Vagina (tissue), 2 donors: ENCODE measurements around the gene ADCY9. TPM values are rescaled to one million over a fixed set of nuclear protein-coding genes. Genes with fewer than 3 reads are reported as not detected.

ENCODE experiments used
- DNase-seq, 2 donors: peaks; one replicate each; pipeline ENCODE4 v3.0.0-alpha.2; 2017; ENCODE audit errors: extremely low spot score in 2 of 2
- H3K27ac ChIP-seq: fragments of 200-600 bp; sonication (generic); one replicate; pipeline ENCODE4 v1.5.1; 2019
- H3K27me3 ChIP-seq: fragments of 200-600 bp; sonication (generic); one replicate; pipeline ENCODE4 v1.5.1; 2019
- H3K36me3 ChIP-seq, 2 donors: fragments of 200-600 bp; sonication (generic); one replicate each; pipeline ENCODE4 v1.5.1; 2017 to 2019
- H3K4me1 ChIP-seq: fragments of 200-600 bp; sonication (generic); one replicate; pipeline ENCODE4 v1.5.1; 2019
- H3K4me3 ChIP-seq, 2 donors: fragments of 200-600 bp; sonication (generic); 1 replicate in 1 of 2; 2 replicates in 1 of 2; pipeline ENCODE4 v1.5.1; 2016 to 2019
- H3K9me3 ChIP-seq: fragments of 200-600 bp; sonication (generic); one replicate; pipeline ENCODE4 v1.5.1; 2019
- POLR2A ChIP-seq, 2 donors: fragments of 450-650 bp; IDR thresholded peaks; one replicate each; pipeline ENCODE4 v1.6.1; 2017; ENCODE audit warnings: antibody characterized with exemption in 2 of 2, mild to moderate bottlenecking in 2 of 2, moderate library complexity in 2 of 2
- POLR2AphosphoS5 ChIP-seq, 2 donors: sonication (generic); formaldehyde crosslinking; IDR thresholded peaks; one replicate each; pipeline ENCODE4 v1.9.0; 2017; ENCODE audit warnings: antibody characterized with exemption in 2 of 2, mild to moderate bottlenecking in 2 of 2, low read depth in 1 of 2; ENCODE audit not compliant: insufficient read depth in 1 of 2
- intact Hi-C: fragments of 100-400 bp; cut with DNase I; formaldehyde crosslinking; loops from one replicate; pipeline ENCODE4 v1.15.1; 2023
- total RNA-seq: library from RNA; depleted of rRNA; stranded (reverse); fragments of >200 nt; gene quantifications from one replicate; pipeline ENCODE4 v1.2.3, GENCODE V29; 2016
- TF ChIP-seq, protein P1 (sequence below), 3 experiments: fragments of 450-650 bp in 2 of 3; fragments of 200-600 bp in 1 of 3; sonication (generic) in 1 of 3; IDR thresholded peaks; one replicate each; pipeline ENCODE4 v1.5.1; 2017 to 2019; ENCODE audit warnings: antibody characterized with exemption in 3 of 3, mild to moderate bottlenecking in 2 of 3, moderate library complexity in 2 of 3

ADCY9 gene
- total RNA-seq, 1 donor from 2014 or later, result 16.9 TPM

DNA sequence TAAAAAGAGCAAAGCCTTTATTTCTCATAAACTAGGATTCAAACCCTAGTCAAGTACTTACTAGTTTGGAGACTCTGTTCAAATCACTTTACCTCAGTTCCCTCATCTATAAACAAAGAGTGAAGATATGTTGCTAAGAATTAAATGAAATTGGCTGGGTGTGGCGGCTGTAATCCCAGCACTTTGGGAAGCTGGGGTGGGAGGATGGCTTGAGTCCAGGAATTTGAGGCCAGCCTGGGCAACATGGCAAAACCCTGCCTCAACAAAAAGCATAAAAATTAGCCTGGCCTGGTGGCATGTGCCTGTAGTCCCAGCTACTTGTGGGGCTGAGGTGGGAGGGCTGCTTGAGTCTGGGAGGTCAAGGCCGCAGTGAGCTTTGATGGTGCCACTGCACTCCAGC lies 121.2 kb downstream of the ADCY9 start:
- intact Hi-C loops, result no loop called here
- no peak for TF ChIP-seq POLR2AphosphoS5 (IDR thresholded peaks at IDR 0.05; ENCODE audit: insufficient read depth in 1 of 2, low read depth in 1 of 2)
- no peak for TF ChIP-seq POLR2A (IDR thresholded peaks at IDR 0.05)
- TF ChIP-seq, protein P1, sequence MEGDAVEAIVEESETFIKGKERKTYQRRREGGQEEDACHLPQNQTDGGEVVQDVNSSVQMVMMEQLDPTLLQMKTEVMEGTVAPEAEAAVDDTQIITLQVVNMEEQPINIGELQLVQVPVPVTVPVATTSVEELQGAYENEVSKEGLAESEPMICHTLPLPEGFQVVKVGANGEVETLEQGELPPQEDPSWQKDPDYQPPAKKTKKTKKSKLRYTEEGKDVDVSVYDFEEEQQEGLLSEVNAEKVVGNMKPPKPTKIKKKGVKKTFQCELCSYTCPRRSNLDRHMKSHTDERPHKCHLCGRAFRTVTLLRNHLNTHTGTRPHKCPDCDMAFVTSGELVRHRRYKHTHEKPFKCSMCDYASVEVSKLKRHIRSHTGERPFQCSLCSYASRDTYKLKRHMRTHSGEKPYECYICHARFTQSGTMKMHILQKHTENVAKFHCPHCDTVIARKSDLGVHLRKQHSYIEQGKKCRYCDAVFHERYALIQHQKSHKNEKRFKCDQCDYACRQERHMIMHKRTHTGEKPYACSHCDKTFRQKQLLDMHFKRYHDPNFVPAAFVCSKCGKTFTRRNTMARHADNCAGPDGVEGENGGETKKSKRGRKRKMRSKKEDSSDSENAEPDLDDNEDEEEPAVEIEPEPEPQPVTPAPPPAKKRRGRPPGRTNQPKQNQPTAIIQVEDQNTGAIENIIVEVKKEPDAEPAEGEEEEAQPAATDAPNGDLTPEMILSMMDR (IDR thresholded peaks at IDR 0.05), result no peak
- Histone ChIP-seq H3K4me1 (peaks cover 7% of the 10 kb centered on the region), H3K27me3 (no peaks in the 10 kb centered on the region), H3K36me3 (peaks cover 0 to 6% of the 10 kb centered on the region in 2 donors), H3K27ac (no peak overlapping the region), H3K4me3 (no peak overlapping the region), H3K9me3 (no peaks in the 10 kb centered on the region)
- DNase-seq, result no peak

DNA sequence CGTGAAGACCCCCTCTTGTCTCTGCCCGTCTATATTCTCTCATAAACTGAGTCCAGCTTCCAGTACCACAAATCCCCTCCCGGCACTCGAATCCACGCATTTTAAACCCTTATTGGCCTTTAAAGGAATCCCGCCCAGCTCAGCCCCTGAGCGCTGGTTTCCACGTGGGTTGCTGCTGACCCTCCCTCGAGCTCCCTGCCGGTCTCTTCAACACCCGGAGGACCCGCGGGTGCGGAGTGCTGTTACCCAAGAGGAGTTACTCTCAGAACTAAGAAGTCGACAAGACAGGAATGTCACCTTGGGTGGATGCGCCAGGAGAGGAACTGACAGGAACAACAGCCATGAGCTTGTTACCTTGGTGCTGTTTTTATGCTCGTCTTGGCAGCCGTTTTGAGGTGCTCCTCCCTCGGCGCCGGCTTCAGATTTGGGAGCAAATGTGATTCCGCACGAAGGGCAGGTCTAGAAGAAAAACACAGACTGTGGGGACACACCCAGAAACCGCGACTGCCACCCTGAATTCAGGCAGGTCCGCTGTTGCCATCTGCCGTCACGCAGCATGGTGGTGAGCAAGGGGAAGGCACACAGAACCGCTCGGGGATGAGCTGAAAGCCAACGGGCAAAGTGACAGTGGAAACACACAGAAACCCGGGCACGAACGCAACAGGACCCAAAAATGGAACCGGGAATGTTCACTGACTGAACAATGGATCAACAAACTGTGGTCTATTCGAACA lies 123.0 kb downstream of the ADCY9 start:
- Histone ChIP-seq H3K36me3 (peaks cover 0 to 6% of the 10 kb centered on the region in 2 donors), H3K9me3 (no peaks in the 10 kb centered on the region), H3K27me3 (no peaks in the 10 kb centered on the region), H3K27ac (no peak overlapping the region), H3K4me3 (no peak overlapping the region), H3K4me1 (no peaks in the 10 kb centered on the region)
- no peak for DNase-seq
- intact Hi-C loops, result no loop called here
- TF ChIP-seq POLR2A (IDR thresholded peaks at IDR 0.05), result no peak
- TF ChIP-seq POLR2AphosphoS5 (IDR thresholded peaks at IDR 0.05; ENCODE audit: insufficient read depth in 1 of 2, low read depth in 1 of 2), result no peak

DNA sequence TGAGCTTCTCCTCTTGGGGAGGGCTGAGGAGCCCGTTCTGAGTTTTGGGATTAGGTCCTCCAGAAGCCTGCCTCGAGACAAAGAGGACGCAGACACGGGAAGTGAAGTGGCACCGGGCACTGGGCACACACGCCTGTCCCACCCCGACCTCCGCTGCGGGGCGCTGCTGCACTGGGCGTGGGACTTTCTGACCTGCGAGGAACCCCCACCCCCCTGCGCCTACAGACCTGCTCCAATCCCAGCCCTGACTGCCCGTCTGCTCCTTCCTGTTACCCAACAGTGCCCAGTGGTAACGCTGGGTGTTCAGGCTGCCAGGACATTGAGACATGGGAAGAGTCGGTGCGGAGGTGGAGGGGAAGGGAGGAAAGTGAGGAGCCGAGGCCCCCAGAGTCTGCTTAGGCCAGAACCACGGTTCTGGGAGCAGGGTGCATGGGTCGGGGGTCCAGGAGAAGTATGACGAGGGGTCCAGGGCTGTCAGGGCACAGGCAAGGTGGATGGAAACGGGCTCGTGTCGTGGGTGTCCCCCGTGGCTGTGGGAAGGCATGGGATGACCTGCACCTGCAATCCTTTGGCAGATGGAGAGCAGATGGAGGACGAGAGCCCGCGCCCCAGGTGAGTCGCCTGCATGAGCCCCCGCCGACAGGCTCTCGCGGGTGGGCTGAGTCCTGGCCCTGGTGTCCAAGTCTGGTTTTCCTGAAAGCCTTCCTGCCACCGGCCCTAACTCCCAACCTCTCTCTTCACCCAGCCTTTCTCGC lies 123.8 kb downstream of the ADCY9 start:
- Histone ChIP-seq H3K27me3 (no peaks in the 10 kb centered on the region), H3K27ac (no peak overlapping the region), H3K9me3 (no peaks in the 10 kb centered on the region), H3K4me3 (no peak overlapping the region), H3K4me1 (no peaks in the 10 kb centered on the region), H3K36me3 (peaks cover 0 to 6% of the 10 kb centered on the region in 2 donors)
- TF ChIP-seq, protein P1 (IDR thresholded peaks at IDR 0.05), result no peak
- TF ChIP-seq POLR2AphosphoS5 (IDR thresholded peaks at IDR 0.05; ENCODE audit: insufficient read depth in 1 of 2, low read depth in 1 of 2), result no peak
- TF ChIP-seq POLR2A (IDR thresholded peaks at IDR 0.05), result no peak
- no peak for DNase-seq
- intact Hi-C loops, result no loop called here

DNA sequence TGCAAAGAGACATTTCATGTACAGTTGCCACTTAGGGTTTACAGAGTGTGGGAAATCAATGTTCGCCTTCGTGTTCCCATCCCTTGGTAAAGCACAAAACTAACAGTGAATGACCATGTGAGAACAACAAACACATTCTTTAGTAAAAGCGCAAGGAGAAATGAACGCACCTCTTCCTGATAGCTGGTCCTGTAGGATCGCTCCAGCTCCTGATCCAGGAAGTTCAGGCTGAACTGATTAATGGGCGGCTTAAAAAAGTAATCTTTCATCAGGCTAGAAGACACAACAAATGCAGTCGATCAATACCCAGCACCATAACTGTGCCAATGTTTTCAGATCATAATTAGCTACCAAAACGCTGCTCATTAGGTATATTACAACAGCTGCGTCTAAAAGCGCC lies 127.4 kb downstream of the ADCY9 start:
- no peaks in the 10 kb centered on the region for H3K9me3 ChIP-seq
- intact Hi-C loops, result no loop called here

DNA sequence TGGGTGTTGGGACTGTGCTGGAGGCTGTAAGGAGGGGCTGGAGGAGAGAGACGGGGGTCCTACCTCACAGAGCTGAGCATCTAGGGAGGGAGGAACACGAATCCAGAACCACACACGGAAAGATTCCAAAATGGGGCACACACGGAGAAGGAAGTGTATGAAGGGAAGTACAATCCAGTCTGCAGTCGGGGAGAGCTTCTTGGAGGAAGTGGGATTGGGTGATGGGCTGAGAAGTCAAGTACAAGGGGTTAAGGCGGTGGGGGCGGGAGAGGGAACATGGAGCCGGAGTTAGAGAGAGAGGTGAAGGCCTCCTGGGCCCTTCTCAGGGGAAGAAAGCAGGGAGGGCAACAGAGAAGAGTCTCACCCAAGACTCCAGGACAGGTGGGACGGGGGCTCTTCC lies 128.2 kb downstream of the ADCY9 start:
- intact Hi-C loops, result no loop called here
- DNase-seq, result no peak
- peaks cover 0 to 5% of the 10 kb centered on the region in 2 donors for H3K36me3 ChIP-seq
- no peak overlapping the region for H3K4me3 ChIP-seq
- H3K27ac ChIP-seq, result no peak overlapping the region
- TF ChIP-seq POLR2A (IDR thresholded peaks at IDR 0.05) (no peak), POLR2AphosphoS5 (IDR thresholded peaks at IDR 0.05; ENCODE audit: insufficient read depth in 1 of 2, low read depth in 1 of 2) (no peak)
- TF ChIP-seq, protein P1 (IDR thresholded peaks at IDR 0.05), result no peak
- no peaks in the 10 kb centered on the region for H3K9me3 ChIP-seq
- no peaks in the 10 kb centered on the region for H3K27me3 ChIP-seq
- H3K4me1 ChIP-seq, result no peaks in the 10 kb centered on the region

More for the DNA sequence above, 127.4 kb downstream of the ADCY9 start:
- peaks cover 0 to 10% of the 10 kb centered on the region in 2 donors for H3K36me3 ChIP-seq
- no peak for TF ChIP-seq POLR2A (IDR thresholded peaks at IDR 0.05)
- TF ChIP-seq, protein P1 (IDR thresholded peaks at IDR 0.05), result no peak
- TF ChIP-seq POLR2AphosphoS5 (IDR thresholded peaks at IDR 0.05; ENCODE audit: insufficient read depth in 1 of 2, low read depth in 1 of 2), result no peak
- no peaks in the 10 kb centered on the region for H3K4me1 ChIP-seq
- H3K27ac ChIP-seq, result no peak overlapping the region
- no peaks in the 10 kb centered on the region for H3K27me3 ChIP-seq
- H3K4me3 ChIP-seq, result no peak overlapping the region
- no peak for DNase-seq
